ENCODE measurements around the gene ZMAT2.

DNA sequence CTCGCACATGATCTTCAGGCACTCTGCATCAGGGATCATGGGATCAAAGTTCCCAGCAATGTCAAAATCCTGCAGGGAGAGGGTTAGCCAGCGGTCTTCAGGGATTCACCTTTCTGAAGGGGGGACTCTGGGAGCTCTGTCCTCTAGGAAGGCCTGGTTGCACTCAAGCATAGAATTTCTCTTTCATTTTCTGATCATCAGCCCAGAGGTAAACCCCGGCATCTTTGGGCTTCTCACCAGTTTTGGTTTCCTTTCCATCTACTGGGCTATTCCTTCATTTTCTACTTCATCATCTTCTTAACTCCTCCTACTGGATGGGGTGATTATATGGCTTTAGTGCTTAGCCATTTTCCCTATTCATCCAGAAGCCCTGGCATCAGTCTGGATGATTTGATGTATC, 22.3 kb upstream of the ZMAT2 start:
- TF ChIP-seq CTCF (conservative IDR thresholded peaks at IDR 0.05; ENCODE audit: low read length) (no peak), EZH2phosphoT487 (IDR thresholded peaks at IDR 0.05; ENCODE audit: borderline replicate concordance) (no peak)

All from Loucy (cell line).